Measurements from ENCODE around the gene ZNF17. TPM values are rescaled to one million over a fixed set of nuclear protein-coding genes. Genes with fewer than 3 reads are reported as not detected.

Gene ZNF17
- total RNA-seq, 1 experiment from 2014 or later: 7.2 TPM

- no peak for TF ChIP-seq CTCF (IDR thresholded peaks at IDR 0.05; ENCODE audit: insufficient read depth in 1 of 2, low read depth in 1 of 2, low read length in 1 of 2, severe bottlenecking in 1 of 2, unreplicated experiment in 1 of 2)
- POLR2A ChIA-PET: interaction anchor here (1.0 kb wide), 1 partner anchor 26 kb away, joined by 3 read pairs; the partner anchor contains the start of gene ZNF548
- DNase-seq: peak; percentile 98 to 99
- intact Hi-C loops (cut with micrococcal nuclease; ENCODE audit: unreplicated experiment): loop anchor here (1.0 kb wide), 4 partner anchors 48 to 123 kb away; partner anchors contain the start of genes ZNF17, ZNF460, ZNF749 and ZNF805
- BruUV-seq (replicated peaks): no TSS peak
- Mint-ChIP-seq H3K36me3 (ENCODE audit: insufficient read depth, unreplicated experiment) (peaks cover 17% of the 10 kb centered on the region), H3K4me1 (ENCODE audit: low read depth, unreplicated experiment) (peaks cover 21% of the 10 kb centered on the region), H3K9me3 (ENCODE audit: unreplicated experiment) (peaks cover 9% of the 10 kb centered on the region), H3K27ac (ENCODE audit: unreplicated experiment) (peak within 1 kb of the TSS; percentile 95), H3K4me3 (ENCODE audit: unreplicated experiment) (peak within 1 kb of the TSS; percentile 84), H3K27me3 (ENCODE audit: insufficient read depth, unreplicated experiment) (no peaks in the 10 kb centered on the region)
- Histone ChIP-seq H3K27me3 (replicated peaks; ENCODE audit: control insufficient read depth, insufficient read depth, low read length) (no peaks in the 10 kb centered on the region), H3K9me3 (peaks cover 16% of the 10 kb centered on the region), H3K4me3 (ENCODE audit: low read depth, low read length) (peak within 1 kb of the TSS; percentile 77), H3K36me3 (ENCODE audit: control insufficient read depth, insufficient read depth, low read length) (no peaks in the 10 kb centered on the region), H3K4me1 (peaks cover 3% of the 10 kb centered on the region; the same call in 1 of the 2 replicates)
- CTCF ChIA-PET: interaction anchor here (0.6 to 1.3 kb wide), 2 partner anchors 26 to 60 kb away, joined by 3 to 4 read pairs; partner anchors contain the start of gene ZNF548
These were observed 47.8 kb upstream of the ZNF17 start, which contains the start of the genes TRAPPC2B and ZNF547 for GRCh38 chr19:57362997-57363687. TSS of gene TRAPPC2B (plus strand) at chr19:57363551. CDS start at chr19:57364834, 1,283 bp downstream. TSS of gene ZNF547 (plus strand) at chr19:57363551. CDS start at chr19:57368556, 5,005 bp downstream.

- DNase-seq: no peak
- H3K4me1 ChIP-seq: peaks cover 3% of the 10 kb centered on the region; the same call in 1 of the 2 replicates
- H3K27ac Mint-ChIP-seq (ENCODE audit: unreplicated experiment): peak overlapping the region; percentile 95
- H3K27me3 Mint-ChIP-seq (ENCODE audit: insufficient read depth, unreplicated experiment): no peaks in the 10 kb centered on the region
- peak overlapping the region; percentile 84 for H3K4me3 Mint-ChIP-seq (ENCODE audit: unreplicated experiment)
- peaks cover 16% of the 10 kb centered on the region for H3K9me3 ChIP-seq
- no peaks in the 10 kb centered on the region for H3K36me3 ChIP-seq (ENCODE audit: control insufficient read depth, insufficient read depth, low read length)
- POLR2A ChIA-PET: interaction anchor here (1.0 kb wide), 1 partner anchor 26 kb away, joined by 3 read pairs; the partner anchor contains the start of gene ZNF548
- H3K27me3 ChIP-seq (replicated peaks; ENCODE audit: control insufficient read depth, insufficient read depth, low read length): no peaks in the 10 kb centered on the region
- CTCF ChIA-PET: interaction anchor here (0.6 to 1.3 kb wide), 2 partner anchors 26 to 60 kb away, joined by 3 to 4 read pairs; partner anchors contain the start of gene ZNF548
- peaks cover 17% of the 10 kb centered on the region for H3K36me3 Mint-ChIP-seq (ENCODE audit: insufficient read depth, unreplicated experiment)
- no peak for TF ChIP-seq CTCF (IDR thresholded peaks at IDR 0.05; ENCODE audit: insufficient read depth in 1 of 2, low read depth in 1 of 2, low read length in 1 of 2, severe bottlenecking in 1 of 2, unreplicated experiment in 1 of 2)
- peak overlapping the region; percentile 77 for H3K4me3 ChIP-seq (ENCODE audit: low read depth, low read length)
- H3K4me1 Mint-ChIP-seq (ENCODE audit: low read depth, unreplicated experiment): peaks cover 21% of the 10 kb centered on the region
- intact Hi-C loops (cut with micrococcal nuclease; ENCODE audit: unreplicated experiment): loop anchor here (1.0 kb wide), 4 partner anchors 48 to 123 kb away; partner anchors contain the start of genes ZNF17, ZNF460, ZNF749 and ZNF805
- H3K9me3 Mint-ChIP-seq (ENCODE audit: unreplicated experiment): peaks cover 9% of the 10 kb centered on the region
- TSS peak; percentile 46 for BruUV-seq (replicated peaks)
These were observed 47.2 kb upstream of the ZNF17 start for GRCh38 chr19:57363688-57364181.

GRCh38 chr19:57366776-57367175, 44.2 kb upstream of the ZNF17 start:
- peaks cover 9% of the 10 kb centered on the region for H3K9me3 Mint-ChIP-seq (ENCODE audit: unreplicated experiment)
- intact Hi-C loops (cut with micrococcal nuclease; ENCODE audit: unreplicated experiment): no loop called here
- H3K4me3 Mint-ChIP-seq (ENCODE audit: unreplicated experiment): no peak overlapping the region
- no peaks in the 10 kb centered on the region for H3K36me3 ChIP-seq (ENCODE audit: control insufficient read depth, insufficient read depth, low read length)
- peaks cover 17% of the 10 kb centered on the region for H3K36me3 Mint-ChIP-seq (ENCODE audit: insufficient read depth, unreplicated experiment)
- no peak for TF ChIP-seq CTCF (IDR thresholded peaks at IDR 0.05; ENCODE audit: insufficient read depth in 1 of 2, low read depth in 1 of 2, low read length in 1 of 2, severe bottlenecking in 1 of 2, unreplicated experiment in 1 of 2)
- CTCF ChIA-PET: no interaction called here
- H3K27ac Mint-ChIP-seq (ENCODE audit: unreplicated experiment): no peak overlapping the region
- H3K27me3 ChIP-seq (replicated peaks; ENCODE audit: control insufficient read depth, insufficient read depth, low read length): no peaks in the 10 kb centered on the region
- H3K4me1 ChIP-seq: peaks cover 3% of the 10 kb centered on the region; the same call in 1 of the 2 replicates
- peaks cover 21% of the 10 kb centered on the region for H3K4me1 Mint-ChIP-seq (ENCODE audit: low read depth, unreplicated experiment)
- no peak for DNase-seq
- BruUV-seq (replicated peaks): no TSS peak
- POLR2A ChIA-PET: no interaction called here
- no peaks in the 10 kb centered on the region for H3K27me3 Mint-ChIP-seq (ENCODE audit: insufficient read depth, unreplicated experiment)
- H3K4me3 ChIP-seq (ENCODE audit: low read depth, low read length): no peak overlapping the region
- H3K9me3 ChIP-seq: peaks cover 11% of the 10 kb centered on the region

Data from Caco-2 (cell line).